Sigmoid colon (tissue), 4 donors: ENCODE results near the gene CLSTN2.

ENCODE experiments used
- EP300 ChIP-seq, 4 donors: sonication (generic); formaldehyde crosslinking; IDR thresholded peaks; one replicate each; pipeline ENCODE4 v1.6.1; 2017; ENCODE audit warnings: antibody characterized with exemption in 4 of 4
- POLR2A ChIP-seq, 2 donors: fragments of 450-650 bp; IDR thresholded peaks; one replicate each; pipeline ENCODE4 v1.6.1; 2016; ENCODE audit warnings: antibody characterized with exemption in 2 of 2, mild to moderate bottlenecking in 2 of 2, moderate library complexity in 2 of 2
- POLR2AphosphoS5 ChIP-seq, 4 donors: sonication (generic); formaldehyde crosslinking; IDR thresholded peaks; one replicate each; pipeline ENCODE4 v1.6.1; 2017; ENCODE audit warnings: antibody characterized with exemption in 4 of 4
- TF ChIP-seq, protein P1 (sequence below), 4 experiments: fragments of 450-650 bp in 3 of 4; fragments of 200-600 bp in 1 of 4; IDR thresholded peaks; one replicate each; pipeline ENCODE4 v1.5.1; 2016 to 2019; ENCODE audit warnings: antibody characterized with exemption in 4 of 4, mild to moderate bottlenecking in 3 of 4, moderate library complexity in 2 of 4

- no peak for TF ChIP-seq POLR2AphosphoS5 (IDR thresholded peaks at IDR 0.05)
- TF ChIP-seq, protein P1, sequence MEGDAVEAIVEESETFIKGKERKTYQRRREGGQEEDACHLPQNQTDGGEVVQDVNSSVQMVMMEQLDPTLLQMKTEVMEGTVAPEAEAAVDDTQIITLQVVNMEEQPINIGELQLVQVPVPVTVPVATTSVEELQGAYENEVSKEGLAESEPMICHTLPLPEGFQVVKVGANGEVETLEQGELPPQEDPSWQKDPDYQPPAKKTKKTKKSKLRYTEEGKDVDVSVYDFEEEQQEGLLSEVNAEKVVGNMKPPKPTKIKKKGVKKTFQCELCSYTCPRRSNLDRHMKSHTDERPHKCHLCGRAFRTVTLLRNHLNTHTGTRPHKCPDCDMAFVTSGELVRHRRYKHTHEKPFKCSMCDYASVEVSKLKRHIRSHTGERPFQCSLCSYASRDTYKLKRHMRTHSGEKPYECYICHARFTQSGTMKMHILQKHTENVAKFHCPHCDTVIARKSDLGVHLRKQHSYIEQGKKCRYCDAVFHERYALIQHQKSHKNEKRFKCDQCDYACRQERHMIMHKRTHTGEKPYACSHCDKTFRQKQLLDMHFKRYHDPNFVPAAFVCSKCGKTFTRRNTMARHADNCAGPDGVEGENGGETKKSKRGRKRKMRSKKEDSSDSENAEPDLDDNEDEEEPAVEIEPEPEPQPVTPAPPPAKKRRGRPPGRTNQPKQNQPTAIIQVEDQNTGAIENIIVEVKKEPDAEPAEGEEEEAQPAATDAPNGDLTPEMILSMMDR (IDR thresholded peaks at IDR 0.05) = no peak
- no peak for TF ChIP-seq EP300 (IDR thresholded peaks at IDR 0.05)
- no peak for TF ChIP-seq POLR2A (IDR thresholded peaks at IDR 0.05)
These were observed 142.4 kb downstream of the CLSTN2 start for GRCh38 chr3:140077406-140077805.
